Esophagus muscularis mucosa (tissue), 3 donors: ENCODE data around the gene GOLGA3.

Experiments used
- CTCF ChIP-seq, 3 experiments: fragments of 200-600 bp in 2 of 3; fragments of 450-650 bp in 1 of 3; sonication (generic) in 2 of 3; IDR thresholded peaks; one replicate each; pipeline ENCODE4 v1.5.1; 2017 to 2019; ENCODE audit warnings: antibody characterized with exemption in 3 of 3, mild to moderate bottlenecking in 2 of 3, moderate library complexity in 1 of 3
- POLR2A ChIP-seq: fragments of 450-650 bp; IDR thresholded peaks from one replicate; pipeline ENCODE4 v1.6.1; 2017; ENCODE audit warnings: antibody characterized with exemption, moderate library complexity, mild to moderate bottlenecking, low read depth
- POLR2AphosphoS5 ChIP-seq, 2 donors: sonication (generic); formaldehyde crosslinking; IDR thresholded peaks; one replicate each; pipeline ENCODE4 v1.6.1; 2017; ENCODE audit warnings: antibody characterized with exemption in 2 of 2

GRCh38 chr12:132777614-132778013 is 51.1 kb downstream of the GOLGA3 start:
- TF ChIP-seq CTCF (IDR thresholded peaks at IDR 0.05), result no peak
- TF ChIP-seq POLR2A, result no peak
- TF ChIP-seq POLR2AphosphoS5 (IDR thresholded peaks at IDR 0.05), result no peak
